SK-N-SH (cell line): ENCODE results near the gene CAPN10.

ENCODE experiments used
- FOXM1 ChIP-seq: IDR thresholded peaks from 2 replicates; pipeline ENCODE4 v1.4.0; 2012; ENCODE audit warnings: low read depth, mild to moderate bottlenecking
- NRF1 ChIP-seq: IDR thresholded peaks from 2 replicates; pipeline ENCODE4 v1.6.1; 2012; ENCODE audit warnings: low read depth, mild to moderate bottlenecking, low read length
- TAF1 ChIP-seq: IDR thresholded peaks from 2 replicates; pipeline ENCODE4 v1.6.1; 2012; ENCODE audit warnings: low read depth, mild to moderate bottlenecking, low read length, moderate library complexity, borderline replicate concordance
- TF ChIP-seq, protein P1 (sequence below): fragments of 200-600 bp; sonication (generic); IDR thresholded peaks from 2 replicates; pipeline ENCODE4 v1.6.1; 2017; ENCODE audit warnings: antibody characterized with exemption, mild to moderate bottlenecking, moderate library complexity
- TF ChIP-seq, protein P2 (sequence below): IDR thresholded peaks from 2 replicates; pipeline ENCODE4 v1.4.0; 2012; ENCODE audit warnings: low read depth, borderline replicate concordance

DNA sequence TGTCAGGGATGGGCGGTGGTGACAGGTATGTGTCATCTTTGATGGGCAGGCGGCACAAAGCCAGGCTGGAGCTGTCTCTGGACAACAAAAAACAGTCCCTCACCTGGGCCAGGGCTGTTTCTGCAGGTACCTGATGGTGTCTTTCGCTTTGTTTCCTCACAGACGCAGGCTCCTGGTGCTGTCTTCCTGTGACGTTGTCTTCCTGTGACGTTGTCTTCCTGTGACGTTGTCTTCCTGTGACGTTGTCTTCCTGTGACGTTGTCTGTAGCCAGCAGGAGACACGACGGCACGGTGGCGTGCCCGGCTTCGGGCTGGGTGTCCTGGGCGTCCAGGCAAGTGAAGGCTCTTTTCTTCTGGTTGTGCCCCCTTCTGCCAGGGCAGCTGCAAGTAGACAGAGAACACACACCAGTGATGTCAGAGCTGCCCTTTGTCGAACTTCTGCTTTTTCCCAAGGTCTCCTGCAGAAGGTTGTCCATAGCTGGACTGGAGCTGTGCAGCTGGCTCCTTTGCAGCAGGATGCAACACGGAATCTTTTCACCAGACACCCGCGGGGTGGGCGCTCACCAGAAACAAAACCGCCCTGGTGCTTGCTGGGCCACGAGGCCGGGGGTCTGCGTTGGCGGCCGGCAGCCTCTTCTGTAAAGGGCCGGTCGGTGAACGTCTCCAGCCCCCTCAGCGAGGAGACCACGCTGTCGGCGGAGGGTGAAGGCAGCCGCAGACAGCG is 59.8 kb downstream of the CAPN10 start:
- TF ChIP-seq, protein P1, sequence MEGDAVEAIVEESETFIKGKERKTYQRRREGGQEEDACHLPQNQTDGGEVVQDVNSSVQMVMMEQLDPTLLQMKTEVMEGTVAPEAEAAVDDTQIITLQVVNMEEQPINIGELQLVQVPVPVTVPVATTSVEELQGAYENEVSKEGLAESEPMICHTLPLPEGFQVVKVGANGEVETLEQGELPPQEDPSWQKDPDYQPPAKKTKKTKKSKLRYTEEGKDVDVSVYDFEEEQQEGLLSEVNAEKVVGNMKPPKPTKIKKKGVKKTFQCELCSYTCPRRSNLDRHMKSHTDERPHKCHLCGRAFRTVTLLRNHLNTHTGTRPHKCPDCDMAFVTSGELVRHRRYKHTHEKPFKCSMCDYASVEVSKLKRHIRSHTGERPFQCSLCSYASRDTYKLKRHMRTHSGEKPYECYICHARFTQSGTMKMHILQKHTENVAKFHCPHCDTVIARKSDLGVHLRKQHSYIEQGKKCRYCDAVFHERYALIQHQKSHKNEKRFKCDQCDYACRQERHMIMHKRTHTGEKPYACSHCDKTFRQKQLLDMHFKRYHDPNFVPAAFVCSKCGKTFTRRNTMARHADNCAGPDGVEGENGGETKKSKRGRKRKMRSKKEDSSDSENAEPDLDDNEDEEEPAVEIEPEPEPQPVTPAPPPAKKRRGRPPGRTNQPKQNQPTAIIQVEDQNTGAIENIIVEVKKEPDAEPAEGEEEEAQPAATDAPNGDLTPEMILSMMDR, result no peak
- TF ChIP-seq TAF1 (no peak), NRF1 (no peak), FOXM1 (no peak)
- TF ChIP-seq, protein P2, sequence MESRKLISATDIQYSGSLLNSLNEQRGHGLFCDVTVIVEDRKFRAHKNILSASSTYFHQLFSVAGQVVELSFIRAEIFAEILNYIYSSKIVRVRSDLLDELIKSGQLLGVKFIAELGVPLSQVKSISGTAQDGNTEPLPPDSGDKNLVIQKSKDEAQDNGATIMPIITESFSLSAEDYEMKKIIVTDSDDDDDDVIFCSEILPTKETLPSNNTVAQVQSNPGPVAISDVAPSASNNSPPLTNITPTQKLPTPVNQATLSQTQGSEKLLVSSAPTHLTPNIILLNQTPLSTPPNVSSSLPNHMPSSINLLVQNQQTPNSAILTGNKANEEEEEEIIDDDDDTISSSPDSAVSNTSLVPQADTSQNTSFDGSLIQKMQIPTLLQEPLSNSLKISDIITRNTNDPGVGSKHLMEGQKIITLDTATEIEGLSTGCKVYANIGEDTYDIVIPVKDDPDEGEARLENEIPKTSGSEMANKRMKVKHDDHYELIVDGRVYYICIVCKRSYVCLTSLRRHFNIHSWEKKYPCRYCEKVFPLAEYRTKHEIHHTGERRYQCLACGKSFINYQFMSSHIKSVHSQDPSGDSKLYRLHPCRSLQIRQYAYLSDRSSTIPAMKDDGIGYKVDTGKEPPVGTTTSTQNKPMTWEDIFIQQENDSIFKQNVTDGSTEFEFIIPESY, result no peak
